Effector memory CD4-positive, alpha-beta T cell (primary cell): ENCODE measurements around the gene NFIA.

Source experiments
- DNase-seq, 3 donors: peaks; one replicate each; pipeline ENCODE4 v3.0.0-alpha.2; 2020
- H3K27ac ChIP-seq: 2 replicates; pipeline ENCODE4 v1.7.0; 2013; ENCODE audit warnings: mild to moderate bottlenecking, low read length, moderate library complexity; ENCODE audit not compliant: insufficient read depth, poor library complexity, severe bottlenecking
- H3K27me3 ChIP-seq: replicated peaks from 2 replicates; pipeline ENCODE4 v1.7.0; 2013; ENCODE audit warnings: mild to moderate bottlenecking, low read length; ENCODE audit not compliant: insufficient read depth, control insufficient read depth, poor library complexity, severe bottlenecking
- H3K36me3 ChIP-seq: 2 replicates; pipeline ENCODE4 v1.7.0; 2013; ENCODE audit warnings: mild to moderate bottlenecking, low read length, moderate library complexity; ENCODE audit not compliant: control insufficient read depth, insufficient read depth
- H3K4me1 ChIP-seq: 2 replicates; pipeline ENCODE4 v1.7.0; 2013; ENCODE audit warnings: low read length, mild to moderate bottlenecking; ENCODE audit not compliant: control insufficient read depth, insufficient read depth, poor library complexity, severe bottlenecking
- H3K4me3 ChIP-seq: 2 replicates; pipeline ENCODE4 v1.7.0; 2013; ENCODE audit warnings: low read length, low read depth, mild to moderate bottlenecking; ENCODE audit not compliant: insufficient read depth, poor library complexity, severe bottlenecking
- H3K9me3 ChIP-seq: 2 replicates; pipeline ENCODE4 v1.7.0; 2013; ENCODE audit warnings: mild to moderate bottlenecking, low read length, moderate library complexity; ENCODE audit not compliant: control insufficient read depth

Gene NFIA

GRCh38 chr1:61077676-61078541 is 4.5 kb upstream of the NFIA start:
- DNase-seq = peak; percentile 75 to 86 (median 82)
- H3K9me3 ChIP-seq = no peaks in the 10 kb centered on the region

GRCh38 chr1:61078618-61079295 is 3.6 kb upstream of the NFIA start:
- peaks cover 29% of the 10 kb centered on the region for H3K4me1 ChIP-seq
- no peak for DNase-seq
- no peaks in the 10 kb centered on the region for H3K9me3 ChIP-seq
- H3K27me3 ChIP-seq = no peaks in the 10 kb centered on the region
- H3K27ac ChIP-seq = peak overlapping the region; percentile 79
- no peak overlapping the region for H3K4me3 ChIP-seq
- no peaks in the 10 kb centered on the region for H3K36me3 ChIP-seq

More at GRCh38 chr1:61077676-61078541, 4.5 kb upstream of the NFIA start:
- Histone ChIP-seq H3K36me3 (no peaks in the 10 kb centered on the region), H3K27ac (peak overlapping the region; percentile 79), H3K4me3 (peak overlapping the region; percentile 46), H3K27me3 (no peaks in the 10 kb centered on the region), H3K4me1 (peaks cover 29% of the 10 kb centered on the region)

- peak overlapping the region; percentile 35 for H3K27ac ChIP-seq
Measured at GRCh38 chr1:61079296-61079897, 3.0 kb upstream of the NFIA start.

GRCh38 chr1:61079898-61080336 is 2.4 kb upstream of the NFIA start:
- Histone ChIP-seq H3K27ac (peak overlapping the region; percentile 35), H3K27me3 (no peaks in the 10 kb centered on the region), H3K4me3 (peak overlapping the region; percentile 6), H3K9me3 (no peaks in the 10 kb centered on the region), H3K4me1 (peaks cover 29% of the 10 kb centered on the region), H3K36me3 (no peaks in the 10 kb centered on the region)
- DNase-seq = no peak

More at GRCh38 chr1:61079296-61079897, 3.0 kb upstream of the NFIA start:
- DNase-seq = no peak
- Histone ChIP-seq H3K9me3 (no peaks in the 10 kb centered on the region), H3K36me3 (no peaks in the 10 kb centered on the region), H3K4me1 (peaks cover 29% of the 10 kb centered on the region), H3K27me3 (no peaks in the 10 kb centered on the region), H3K4me3 (no peak overlapping the region)

GRCh38 chr1:61080413-61081143 is 1.8 kb upstream of the NFIA start:
- H3K9me3 ChIP-seq = no peaks in the 10 kb centered on the region
- DNase-seq = no peak
- no peak overlapping the region for H3K27ac ChIP-seq
- H3K4me1 ChIP-seq = peaks cover 29% of the 10 kb centered on the region
- H3K27me3 ChIP-seq = no peaks in the 10 kb centered on the region
- no peaks in the 10 kb centered on the region for H3K36me3 ChIP-seq
- no peak overlapping the region for H3K4me3 ChIP-seq

- H3K27ac ChIP-seq = peak overlapping the region; percentile 47
- H3K27me3 ChIP-seq = no peaks in the 10 kb centered on the region
- no peaks in the 10 kb centered on the region for H3K9me3 ChIP-seq
- no peaks in the 10 kb centered on the region for H3K36me3 ChIP-seq
- H3K4me1 ChIP-seq = peaks cover 28% of the 10 kb centered on the region
- peak overlapping the region; percentile 66 for H3K4me3 ChIP-seq
- no peak for DNase-seq
Measured at GRCh38 chr1:61081144-61081685, 1.1 kb upstream of the NFIA start.

GRCh38 chr1:61081686-61082310 is 563 bp upstream of the NFIA start:
- H3K4me3 ChIP-seq = peak overlapping the region; percentile 66
- peak overlapping the region; percentile 47 for H3K27ac ChIP-seq
- DNase-seq = peak; percentile 19 to 39 (median 37)

GRCh38 chr1:61083013-61083806 is 849 bp downstream of the NFIA start:
- Histone ChIP-seq H3K4me3 (peak overlapping the region; percentile 79), H3K36me3 (no peaks in the 10 kb centered on the region), H3K27me3 (no peaks in the 10 kb centered on the region), H3K27ac (no peak overlapping the region), H3K9me3 (no peaks in the 10 kb centered on the region), H3K4me1 (peaks cover 22% of the 10 kb centered on the region)
- DNase-seq = no peak

More at GRCh38 chr1:61081686-61082310, 563 bp upstream of the NFIA start:
- Histone ChIP-seq H3K9me3 (no peaks in the 10 kb centered on the region), H3K27me3 (no peaks in the 10 kb centered on the region), H3K4me1 (peaks cover 22% of the 10 kb centered on the region), H3K36me3 (no peaks in the 10 kb centered on the region)
